HepG2 (cell line): ENCODE results near the gene SYTL2. TPM values are rescaled to one million over a fixed set of nuclear protein-coding genes. Genes with fewer than 3 reads are reported as not detected.

Source experiments
- ATAC-seq: fragments of 200-7000 bp; cut with Tn5 transposase; 3 replicates; pipeline ENCODE4 v1.9.1; 2020; ENCODE audit warnings: mild to moderate bottlenecking, moderate library complexity
- BruUV-seq: library from RNA; stranded (reverse); fragments of 400-500 nt; replicated peaks from 2 replicates; lab custom pipeline; 2021; lab: Mats Ljungman, UMichigan
- CTCF ChIA-PET: fragments of 300-600 bp; formaldehyde crosslinking; extraction: SDS; loops from one replicate; lab custom pipeline; 2021; ENCODE audit warnings: low total read pairs, inconsistent platforms, low intra/inter-chr PET ratio; lab: Yijun Ruan, JAX
- POLR2A ChIA-PET: fragments of 350-600 bp; sonication (Branson Sonifier 250); formaldehyde crosslinking; loops from one replicate; lab custom pipeline; 2020; ENCODE audit warnings: antibody characterized with exemption, inconsistent platforms; lab: Yijun Ruan, JAX
- DNase-seq: peaks from one replicate; pipeline ENCODE4 v3.0.0-alpha.2; 2015; ENCODE audit warnings: low spot score
- FAIRE-seq: peaks from 3 replicates; lab custom pipeline; 2011; peaks lifted over from hg19 to GRCh38; lab: Jason Lieb, UNC
- H2AFZ ChIP-seq: one replicate; pipeline ENCODE4 v1.6.1; 2011; ENCODE audit warnings: low read length, inconsistent platforms
- H3K27ac ChIP-seq: fragments of 300-600 bp; 3 replicates; pipeline ENCODE4 v1.8.0; 2011; ENCODE audit warnings: mixed run types, mild to moderate bottlenecking, mixed read lengths, low read length, inconsistent platforms; ENCODE audit not compliant: insufficient read depth; ENCODE audit errors: extremely low read length
- H3K27me3 ChIP-seq, 2 experiments: fragments of 200-600 bp in 1 of 2; 2 replicates in 1 of 2; 3 replicates in 1 of 2; pipeline versions ENCODE4 v1.6.0 to v1.8.0; 2011; ENCODE audit warnings: low read length in 2 of 2, mild to moderate bottlenecking in 2 of 2, moderate library complexity in 2 of 2, inconsistent platforms in 1 of 2; ENCODE audit not compliant: insufficient read depth in 2 of 2, control insufficient read depth in 1 of 2
- H3K36me3 ChIP-seq, 2 experiments: fragments of 200-600 bp in 1 of 2; replicated peaks in 1 of 2; 2 replicates in 1 of 2; 3 replicates in 1 of 2; pipeline versions ENCODE4 v1.5.1 to v1.8.0; 2011; ENCODE audit warnings: low read length in 2 of 2, inconsistent platforms in 1 of 2; ENCODE audit not compliant: insufficient read depth in 2 of 2, control insufficient read depth in 1 of 2
- H3K4me1 ChIP-seq: 2 replicates; pipeline ENCODE4 v1.5.1; 2012; ENCODE audit warnings: low read length, inconsistent platforms; ENCODE audit not compliant: insufficient read depth
- H3K4me2 ChIP-seq: 2 replicates; pipeline ENCODE4 v1.6.0; 2011; ENCODE audit warnings: low read depth, low read length, inconsistent platforms
- H3K4me3 ChIP-seq, 3 experiments: fragments of 200-600 bp in 1 of 3; sonication (generic), shearing (Covaris generic) in 1 of 3; replicated peaks in 1 of 3; 2 replicates each; pipeline ENCODE4 v1.5.1; 2011 to 2016; ENCODE audit warnings: low read length in 3 of 3, inconsistent platforms in 2 of 3, low read depth in 2 of 3, mild to moderate bottlenecking in 2 of 3, control low read depth in 1 of 3, mixed read lengths in 1 of 3; ENCODE audit not compliant: insufficient read depth in 1 of 3
- H3K79me2 ChIP-seq: one replicate; pipeline ENCODE4 v1.6.1; 2011; ENCODE audit warnings: low read length, inconsistent platforms; ENCODE audit not compliant: insufficient read depth
- H3K9ac ChIP-seq: 2 replicates; pipeline ENCODE4 v1.6.0; 2011; ENCODE audit warnings: mild to moderate bottlenecking, low read depth, low read length, inconsistent platforms; ENCODE audit not compliant: insufficient read depth
- H3K9me3 ChIP-seq: 2 replicates; pipeline ENCODE4 v1.5.1; 2012; ENCODE audit warnings: mild to moderate bottlenecking, low read length
- H4K20me1 ChIP-seq: 2 replicates; pipeline ENCODE4 v1.6.0; 2011; ENCODE audit warnings: inconsistent platforms, mild to moderate bottlenecking, low read length, moderate library complexity; ENCODE audit not compliant: insufficient read depth
- ARID4A ChIP-seq: sonication (generic); formaldehyde crosslinking; IDR thresholded peaks from 2 replicates; pipeline ENCODE4 v1.5.0; 2020; ENCODE audit warnings: mild to moderate bottlenecking, missing genetic modification reagents, borderline replicate concordance
- DMAP1 ChIP-seq: IDR thresholded peaks from 2 replicates; pipeline ENCODE4 v1.6.1; 2016
- PHF8 ChIP-seq: sonication (generic); formaldehyde crosslinking; IDR thresholded peaks from 2 replicates; pipeline ENCODE4 v1.5.0; 2020; ENCODE audit warnings: missing genetic modification reagents
- RBAK ChIP-seq: sonication (generic); formaldehyde crosslinking; IDR thresholded peaks from 2 replicates; pipeline ENCODE4 v1.5.1; 2020; ENCODE audit warnings: mild to moderate bottlenecking, missing genetic modification reagents
- RXRA ChIP-seq: sonication (generic); formaldehyde crosslinking; IDR thresholded peaks from 2 replicates; pipeline ENCODE4 v1.5.1; 2020; ENCODE audit warnings: missing genetic modification reagents
- SRY ChIP-seq: sonication (generic); formaldehyde crosslinking; IDR thresholded peaks from 2 replicates; pipeline ENCODE4 v1.8.0; 2022; ENCODE audit warnings: mild to moderate bottlenecking, missing genetic modification reagents
- TFDP2 ChIP-seq: sonication (generic); formaldehyde crosslinking; IDR thresholded peaks from 2 replicates; pipeline ENCODE4 v1.4.0; 2020; ENCODE audit warnings: missing genetic modification reagents
- THAP8 ChIP-seq: sonication (generic); formaldehyde crosslinking; IDR thresholded peaks from 2 replicates; pipeline ENCODE4 v1.5.1; 2020; ENCODE audit warnings: missing genetic modification reagents, mild to moderate bottlenecking, borderline replicate concordance
- ZBTB7A ChIP-seq: sonication (generic); formaldehyde crosslinking; IDR thresholded peaks from 2 replicates; pipeline ENCODE4 v1.8.0; 2022; ENCODE audit warnings: mild to moderate bottlenecking, missing genetic modification reagents
- ZNF501 ChIP-seq: sonication (generic); formaldehyde crosslinking; IDR thresholded peaks from 2 replicates; pipeline ENCODE4 v1.5.1; 2020; ENCODE audit warnings: mild to moderate bottlenecking, moderate library complexity, missing genetic modification reagents
- ZNF572 ChIP-seq: sonication (generic); formaldehyde crosslinking; IDR thresholded peaks from 2 replicates; pipeline ENCODE4 v1.5.1; 2020; ENCODE audit warnings: mild to moderate bottlenecking, missing genetic modification reagents
- ZNF616 ChIP-seq: sonication (generic); formaldehyde crosslinking; IDR thresholded peaks from 2 replicates; pipeline ENCODE4 v1.5.0; 2020; ENCODE audit warnings: low read depth, mild to moderate bottlenecking, missing genetic modification reagents
- WGBS: methylation state at CpG from one replicate; pipeline ENCODE4 v1.1.6; 2017; ENCODE audit warnings: low lambda C conversion rate; 5-methylcytosine and 5-hydroxymethylcytosine counted together
- in situ Hi-C: cut with HindIII; loops from 2 replicates; pipeline ENCODE4 v1.10.0; 2017; ENCODE audit warnings: low pct_unique_long_range_greater_than_20kb; ENCODE audit not compliant: extremely low pct_ligation_motif_present
- intact Hi-C: fragments of 100-400 bp; cut with micrococcal nuclease; formaldehyde crosslinking; loops from one replicate; pipeline ENCODE4 v1.10.0; 2022; ENCODE audit not compliant: unreplicated experiment
- polyA plus RNA-seq, 8 experiments: library from polyadenylated mRNA; depleted of rRNA in 3 of 8; stranded (reverse) in 7 of 8; unstranded in 1 of 8; fragments of >200 nt; fragmentation: Illumina TruSeq in 4 of 8; extraction: Trizol in 4 of 8; gene quantifications; 2 replicates each; pipeline versions ENCODE4 v1.2.1 to v1.2.3, GENCODE V29; 2011 to 2016; ENCODE audit warnings: low read depth in 4 of 8, missing spikeins in 1 of 8, mixed read lengths in 1 of 8; ENCODE audit not compliant: insufficient read depth in 1 of 8
- total RNA-seq, 5 experiments: library from RNA; depleted of rRNA; stranded (reverse); fragments of >200 nt; fragmentation: Illumina TruSeq; extraction: Trizol; gene quantifications; 2 replicates each; pipeline ENCODE4 v1.2.3, GENCODE V29; 2016; ENCODE audit warnings: low read depth in 1 of 5
- TF ChIP-seq, protein P1 (sequence below): sonication (generic); formaldehyde crosslinking; IDR thresholded peaks from 2 replicates; pipeline ENCODE4 v1.5.1; 2020; ENCODE audit warnings: mild to moderate bottlenecking, moderate library complexity, missing genetic modification reagents

Gene SYTL2
- total and polyA plus RNA-seq, 2 of the 13 experiments (the other 11 are each of a cell fraction or from before 2014, with no cell fraction given): 0.77 to 0.90 TPM

DNA sequence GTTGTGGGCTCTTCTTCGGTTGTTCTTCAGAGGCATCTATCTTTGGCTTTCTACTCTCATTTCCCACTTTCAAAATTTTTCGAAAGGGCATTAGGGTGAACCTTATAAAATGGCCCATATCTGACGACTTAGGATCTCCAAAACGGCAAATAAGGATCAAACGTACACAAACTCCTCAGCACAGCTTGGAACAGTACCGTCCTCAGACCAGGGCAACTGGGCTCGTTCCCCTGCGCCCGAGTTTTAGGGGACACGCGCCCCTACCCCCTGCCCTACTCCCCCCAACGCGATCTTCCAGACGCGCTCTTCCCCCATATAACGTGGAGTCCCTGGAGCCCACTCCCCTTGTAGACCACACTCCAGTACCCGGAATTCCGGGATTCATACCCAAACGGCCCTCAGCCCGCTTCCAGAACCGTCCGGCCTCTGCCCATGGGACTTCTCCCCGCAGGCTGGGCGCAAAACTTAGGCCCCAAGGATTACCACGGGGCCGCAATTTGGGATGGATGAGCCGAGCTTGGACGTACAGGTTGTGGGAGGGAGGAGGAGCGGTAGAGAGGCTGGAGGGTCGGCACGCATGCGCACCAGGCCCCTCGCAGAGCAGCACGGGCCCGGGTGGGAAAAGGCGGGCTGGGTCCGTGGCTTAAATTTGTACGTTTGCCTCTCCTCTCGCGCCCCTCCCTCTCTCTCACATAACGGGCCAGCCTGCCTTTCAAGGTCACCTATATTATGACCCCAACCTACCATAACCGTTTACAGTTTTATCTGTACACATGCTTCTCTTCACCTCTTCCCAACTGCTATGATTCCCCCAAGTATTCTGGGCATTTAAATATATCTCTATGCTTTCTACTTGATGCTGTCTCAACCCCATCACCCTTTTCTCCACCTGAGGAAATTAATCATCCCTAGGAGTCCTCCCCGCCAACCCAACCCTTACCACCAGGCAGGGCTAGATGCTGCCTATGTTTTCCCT lies 128.3 kb downstream of the SYTL2 start:
- in situ Hi-C loops: no loop called here
- H3K9me3 ChIP-seq: no peaks in the 10 kb centered on the region
- peaks cover 33% of the 10 kb centered on the region; the same call in 1 of the 2 replicates for H3K4me1 ChIP-seq
- no peak for DNase-seq
- BruUV-seq: TSS peak; percentile 44
- no peaks in the 10 kb centered on the region for H4K20me1 ChIP-seq
- 44% methylated on average over 40 of the region's 43 CpGs for WGBS
- POLR2A ChIA-PET: no interaction called here
- no peak for FAIRE-seq
- H2AFZ ChIP-seq: no peak overlapping the region
- H3K4me2 ChIP-seq: peak overlapping the region; percentile 73
- no peaks in the 10 kb centered on the region for H3K36me3 ChIP-seq
- ATAC-seq: peak; percentile 44
- CTCF ChIA-PET: no interaction called here
- peaks cover 0 to 10% of the 10 kb centered on the region in 2 experiments; a peak in 1 of 5 replicates for H3K27me3 ChIP-seq
- intact Hi-C loops: no loop called here
- H3K79me2 ChIP-seq: no peaks in the 10 kb centered on the region
- H3K9ac ChIP-seq: peak overlapping the region; percentile 51
- peak overlapping the region; percentile 54 to 69 (median 64); a peak in 5 of 6 replicates for H3K4me3 ChIP-seq
- no peak overlapping the region for H3K27ac ChIP-seq
- TF ChIP-seq ZNF572 (CRISPR knock-in tag): peak; percentile 41; the same call in 1 of the 2 replicates
- TF ChIP-seq DMAP1: peak; percentile 40; the same call in 1 of the 2 replicates
- TF ChIP-seq SRY (CRISPR knock-in tag): peak; percentile 38; the same call in 1 of the 2 replicates
- TF ChIP-seq RXRA (CRISPR knock-in tag): peak; percentile 28; the same call in 1 of the 2 replicates
- TF ChIP-seq, protein P1, sequence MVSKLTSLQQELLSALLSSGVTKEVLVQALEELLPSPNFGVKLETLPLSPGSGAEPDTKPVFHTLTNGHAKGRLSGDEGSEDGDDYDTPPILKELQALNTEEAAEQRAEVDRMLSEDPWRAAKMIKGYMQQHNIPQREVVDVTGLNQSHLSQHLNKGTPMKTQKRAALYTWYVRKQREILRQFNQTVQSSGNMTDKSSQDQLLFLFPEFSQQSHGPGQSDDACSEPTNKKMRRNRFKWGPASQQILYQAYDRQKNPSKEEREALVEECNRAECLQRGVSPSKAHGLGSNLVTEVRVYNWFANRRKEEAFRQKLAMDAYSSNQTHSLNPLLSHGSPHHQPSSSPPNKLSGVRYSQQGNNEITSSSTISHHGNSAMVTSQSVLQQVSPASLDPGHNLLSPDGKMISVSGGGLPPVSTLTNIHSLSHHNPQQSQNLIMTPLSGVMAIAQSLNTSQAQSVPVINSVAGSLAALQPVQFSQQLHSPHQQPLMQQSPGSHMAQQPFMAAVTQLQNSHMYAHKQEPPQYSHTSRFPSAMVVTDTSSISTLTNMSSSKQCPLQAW (CRISPR knock-in tag): peak; percentile 48; the same call in 1 of the 2 replicates
- TF ChIP-seq ZNF616: no peak
- 0 out of 2 replicates have a peak, but pooled peaks have one; percentile 56 for TF ChIP-seq THAP8 (CRISPR knock-in tag)
- 0 out of 2 replicates have a peak, but pooled peaks have one; percentile 31 for TF ChIP-seq ZNF501 (CRISPR knock-in tag)
- peak; percentile 74 for TF ChIP-seq PHF8 (CRISPR knock-in tag)
- TF ChIP-seq RBAK: no peak
- TF ChIP-seq ZBTB7A (CRISPR knock-in tag): 0 out of 2 replicates have a peak, but pooled peaks have one; percentile 13
- TF ChIP-seq TFDP2 (CRISPR knock-in tag): peak; percentile 37; the same call in 1 of the 2 replicates
- TF ChIP-seq ARID4A (CRISPR knock-in tag): no peak; the same call in 1 of the 2 replicates
